Measurements from ENCODE around the gene PRXL2C.

Gene PRXL2C

DNA sequence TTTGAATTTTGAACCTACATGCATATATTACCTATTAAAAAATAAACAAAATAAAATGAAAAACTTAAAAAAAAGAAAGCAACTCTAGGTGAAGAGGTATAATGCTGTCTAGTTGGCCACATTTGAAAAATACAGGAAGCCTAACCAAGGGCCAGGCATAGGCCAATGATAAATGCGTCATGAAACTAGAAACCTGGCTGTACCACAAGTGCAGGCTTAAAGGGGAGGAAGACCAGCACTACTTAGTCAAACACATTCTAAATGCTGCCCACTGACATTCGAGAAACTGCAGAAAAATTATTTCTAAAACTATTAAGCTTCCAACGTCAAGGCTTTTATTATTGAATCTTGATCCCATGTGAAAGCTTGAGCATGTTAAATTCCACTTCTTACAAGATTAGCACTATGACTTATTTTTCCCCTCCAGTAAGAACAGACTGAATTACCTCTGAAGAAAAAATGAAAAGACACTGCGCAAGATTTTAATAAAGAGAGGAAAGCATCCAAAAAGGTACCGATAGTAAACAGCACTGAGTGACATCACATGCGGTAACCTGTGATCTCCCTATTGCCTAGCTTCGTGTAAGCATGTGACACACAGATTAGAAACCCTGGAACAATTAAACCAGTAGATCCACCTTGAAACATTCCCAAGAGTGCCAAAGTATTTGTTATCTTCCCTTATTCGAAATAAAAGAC, 51.7 kb downstream of the PRXL2C start:
- no peak overlapping the region for H3K9ac ChIP-seq
- H3K27me3 ChIP-seq (ENCODE audit: insufficient read depth, low read depth): no peaks in the 10 kb centered on the region; the same call in 1 of the 2 replicates
- no peak overlapping the region for H3K4me3 ChIP-seq (IDR thresholded peaks at IDR 0.05; ENCODE audit: insufficient read depth, low read depth, low read length)
- no peaks in the 10 kb centered on the region for H3K79me2 ChIP-seq (ENCODE audit: insufficient read depth, low read depth)
- H3K4me2 ChIP-seq: no peak overlapping the region
- H2AFZ ChIP-seq (ENCODE audit: low read depth): no peak overlapping the region
- no peak overlapping the region for H3K27ac ChIP-seq
- H4K20me1 ChIP-seq (ENCODE audit: insufficient read depth): no peaks in the 10 kb centered on the region
- TF ChIP-seq, protein P1, sequence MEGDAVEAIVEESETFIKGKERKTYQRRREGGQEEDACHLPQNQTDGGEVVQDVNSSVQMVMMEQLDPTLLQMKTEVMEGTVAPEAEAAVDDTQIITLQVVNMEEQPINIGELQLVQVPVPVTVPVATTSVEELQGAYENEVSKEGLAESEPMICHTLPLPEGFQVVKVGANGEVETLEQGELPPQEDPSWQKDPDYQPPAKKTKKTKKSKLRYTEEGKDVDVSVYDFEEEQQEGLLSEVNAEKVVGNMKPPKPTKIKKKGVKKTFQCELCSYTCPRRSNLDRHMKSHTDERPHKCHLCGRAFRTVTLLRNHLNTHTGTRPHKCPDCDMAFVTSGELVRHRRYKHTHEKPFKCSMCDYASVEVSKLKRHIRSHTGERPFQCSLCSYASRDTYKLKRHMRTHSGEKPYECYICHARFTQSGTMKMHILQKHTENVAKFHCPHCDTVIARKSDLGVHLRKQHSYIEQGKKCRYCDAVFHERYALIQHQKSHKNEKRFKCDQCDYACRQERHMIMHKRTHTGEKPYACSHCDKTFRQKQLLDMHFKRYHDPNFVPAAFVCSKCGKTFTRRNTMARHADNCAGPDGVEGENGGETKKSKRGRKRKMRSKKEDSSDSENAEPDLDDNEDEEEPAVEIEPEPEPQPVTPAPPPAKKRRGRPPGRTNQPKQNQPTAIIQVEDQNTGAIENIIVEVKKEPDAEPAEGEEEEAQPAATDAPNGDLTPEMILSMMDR (conservative IDR thresholded peaks at IDR 0.05; ENCODE audit: low read depth, low read length): no peak
- H3K4me1 ChIP-seq (ENCODE audit: low read depth, poor library complexity, severe bottlenecking): no peaks in the 10 kb centered on the region
- no peaks in the 10 kb centered on the region for H3K36me3 ChIP-seq (ENCODE audit: insufficient read depth)

DNA sequence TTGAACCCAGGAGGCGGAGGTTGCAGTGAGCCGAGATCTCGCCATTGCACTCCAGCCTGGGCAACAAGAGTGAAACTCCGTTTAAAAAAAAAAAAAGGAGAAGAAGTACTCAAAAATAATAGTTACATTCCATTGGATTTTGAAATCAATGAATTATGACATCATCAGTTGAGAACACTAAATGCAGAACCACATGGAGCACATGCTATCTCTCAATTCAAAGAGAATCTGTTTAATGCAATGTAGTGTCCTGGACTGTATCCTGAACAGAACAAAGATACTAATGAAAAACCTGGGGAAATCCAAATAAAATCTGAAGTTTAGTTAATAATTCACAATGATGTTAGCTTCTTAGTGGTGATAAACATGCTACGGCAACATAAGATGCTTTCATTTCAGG, 55.8 kb downstream of the PRXL2C start:
- no peak overlapping the region for H3K4me2 ChIP-seq
- TF ChIP-seq, protein P1 (conservative IDR thresholded peaks at IDR 0.05; ENCODE audit: low read depth, low read length): no peak
- no peaks in the 10 kb centered on the region for H3K4me1 ChIP-seq (ENCODE audit: low read depth, poor library complexity, severe bottlenecking)
- no peaks in the 10 kb centered on the region for H3K36me3 ChIP-seq (ENCODE audit: insufficient read depth)
- H2AFZ ChIP-seq (ENCODE audit: low read depth): no peak overlapping the region
- H4K20me1 ChIP-seq (ENCODE audit: insufficient read depth): no peaks in the 10 kb centered on the region
- no peaks in the 10 kb centered on the region for H3K79me2 ChIP-seq (ENCODE audit: insufficient read depth, low read depth)
- no peaks in the 10 kb centered on the region for H3K27me3 ChIP-seq (ENCODE audit: insufficient read depth, low read depth)
- H3K27ac ChIP-seq: no peak overlapping the region
- no peak overlapping the region for H3K9ac ChIP-seq
- H3K4me3 ChIP-seq (IDR thresholded peaks at IDR 0.05; ENCODE audit: insufficient read depth, low read depth, low read length): no peak overlapping the region

DNA sequence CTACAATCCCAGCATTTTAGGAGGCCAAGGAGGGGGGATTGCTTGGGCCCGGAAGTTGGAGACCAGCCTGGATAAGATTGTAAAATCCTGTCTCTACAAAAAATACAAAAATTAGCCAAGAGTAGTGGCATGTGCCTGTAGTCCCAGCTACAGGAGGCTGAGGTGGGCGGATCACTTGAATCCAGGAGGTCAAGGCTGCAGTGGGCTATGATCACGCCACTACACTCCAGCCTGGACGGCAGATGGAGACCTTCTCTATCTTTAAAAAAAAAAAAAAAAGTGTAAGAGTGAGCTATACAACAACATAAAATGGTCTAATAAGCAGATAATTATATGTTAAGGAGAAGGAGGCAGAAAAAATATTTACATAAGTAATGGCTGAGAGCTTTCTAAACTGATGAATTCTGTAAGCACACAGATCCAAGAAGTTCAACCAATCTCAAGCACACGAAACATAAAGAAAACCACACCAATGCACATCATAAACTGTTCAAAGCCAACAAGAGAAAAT, 58.5 kb downstream of the PRXL2C start:
- H3K4me2 ChIP-seq: no peak overlapping the region
- H3K4me1 ChIP-seq (ENCODE audit: low read depth, poor library complexity, severe bottlenecking): no peaks in the 10 kb centered on the region
- H4K20me1 ChIP-seq (ENCODE audit: insufficient read depth): no peaks in the 10 kb centered on the region
- TF ChIP-seq, protein P1 (conservative IDR thresholded peaks at IDR 0.05; ENCODE audit: low read depth, low read length): no peak
- H3K9ac ChIP-seq: no peak overlapping the region
- no peaks in the 10 kb centered on the region for H3K36me3 ChIP-seq (ENCODE audit: insufficient read depth)
- no peaks in the 10 kb centered on the region for H3K79me2 ChIP-seq (ENCODE audit: insufficient read depth, low read depth)
- H3K27ac ChIP-seq: no peak overlapping the region
- no peaks in the 10 kb centered on the region for H3K27me3 ChIP-seq (ENCODE audit: insufficient read depth, low read depth)
- H3K4me3 ChIP-seq (IDR thresholded peaks at IDR 0.05; ENCODE audit: insufficient read depth, low read depth, low read length): no peak overlapping the region
- H2AFZ ChIP-seq (ENCODE audit: low read depth): no peak overlapping the region

Data from KMS-11 (cell line).